Activated CD4-positive, CD25-positive, alpha-beta regulatory T cell (primary cell): ENCODE results near the gene NRIP1.
"Not testable (repeated sequence)": the region's sequence is repeated elsewhere in the genome, so short reads cannot be mapped to it uniquely, and the experiment has no call there.

Source experiments
- DNase-seq, 4 experiments: peaks; one replicate each; lab custom pipeline; 2025; lab: John Stamatoyannopoulos, UW

The NRIP1 gene

GRCh38 chr21:14972678-14973077, 92.1 kb downstream of the NRIP1 start:
- no peak for DNase-seq

- DNase-seq = no peak
Measured at GRCh38 chr21:14968821-14969220, 96.0 kb downstream of the NRIP1 start.

GRCh38 chr21:14968029-14968428, 96.8 kb downstream of the NRIP1 start:
- DNase-seq = no peak

- no peak for DNase-seq
Measured at GRCh38 chr21:14964621-14965020, 100.2 kb downstream of the NRIP1 start.

GRCh38 chr21:14962217-14962616, 102.6 kb downstream of the NRIP1 start:
- DNase-seq = no peak

- DNase-seq = no peak
Measured at GRCh38 chr21:14961502-14961901, 103.3 kb downstream of the NRIP1 start.

- DNase-seq = no peak
Measured at GRCh38 chr21:14959343-14959742, 105.5 kb downstream of the NRIP1 start.

GRCh38 chr21:14957836-14958235, 107.0 kb downstream of the NRIP1 start:
- DNase-seq = no peak

GRCh38 chr21:14956807-14957206, 108.0 kb downstream of the NRIP1 start:
- DNase-seq = no peak

GRCh38 chr21:14955936-14956520, 108.8 kb downstream of the NRIP1 start:
- no peak for DNase-seq

- no peak for DNase-seq
Measured at GRCh38 chr21:14952916-14953315, 111.9 kb downstream of the NRIP1 start.

- no peak for DNase-seq
Measured at GRCh38 chr21:14949603-14950002, 115.2 kb downstream of the NRIP1 start.

- DNase-seq = no peak
Measured at GRCh38 chr21:14947613-14948160, 117.1 kb downstream of the NRIP1 start.

GRCh38 chr21:14945176-14945575, 119.6 kb downstream of the NRIP1 start:
- no peak for DNase-seq

- no peak for DNase-seq
Measured at GRCh38 chr21:14943616-14944015, 121.2 kb downstream of the NRIP1 start.

- DNase-seq = no peak
Measured at GRCh38 chr21:14942801-14943490, 121.9 kb downstream of the NRIP1 start.

- not testable (repeated sequence) for DNase-seq
Measured at GRCh38 chr21:14927324-14927723, 137.5 kb downstream of the NRIP1 start.

GRCh38 chr21:14926186-14926585, 138.6 kb downstream of the NRIP1 start:
- no peak for DNase-seq

- no peak for DNase-seq
Measured at GRCh38 chr21:14923468-14923867, 141.3 kb downstream of the NRIP1 start.

- no peak for DNase-seq
Measured at GRCh38 chr21:14922980-14923379, 141.8 kb downstream of the NRIP1 start.

GRCh38 chr21:14918527-14918926, 146.3 kb downstream of the NRIP1 start:
- no peak for DNase-seq

- no peak for DNase-seq
Measured at GRCh38 chr21:14917762-14918161, 147.0 kb downstream of the NRIP1 start.

GRCh38 chr21:14916676-14917141, 148.1 kb downstream of the NRIP1 start:
- no peak for DNase-seq

GRCh38 chr21:14913638-14914037, 151.2 kb downstream of the NRIP1 start:
- no peak for DNase-seq
